SK-N-SH (cell line): ENCODE results near the gene NTN1. TPM values are rescaled to one million over a fixed set of nuclear protein-coding genes. Genes with fewer than 3 reads are reported as not detected.

Experiments
- CTCF ChIA-PET: fragments of 300-600, 350-600 bp; formaldehyde crosslinking; extraction: SDS; loops from one replicate; lab custom pipeline; 2021; lab: Yijun Ruan, JAX
- POLR2A ChIA-PET: fragments of 350-600 bp; sonication (Branson Sonifier 250); formaldehyde crosslinking; extraction: SDS; loops from one replicate; lab custom pipeline; 2020; ENCODE audit warnings: antibody characterized with exemption, inconsistent platforms; lab: Yijun Ruan, JAX
- DNase-seq: peaks from one replicate; pipeline ENCODE4 v3.0.0; 2012
- H2AFZ ChIP-seq: fragments of 200-600 bp; sonication (generic); 2 replicates; pipeline ENCODE4 v1.8.1; 2016; ENCODE audit warnings: antibody characterized with exemption, mild to moderate bottlenecking, low read depth
- H3F3A ChIP-seq: fragments of 200-600 bp; sonication (generic); replicated peaks from 2 replicates; pipeline ENCODE3; 2016; ENCODE audit warnings: antibody characterized with exemption, mild to moderate bottlenecking; ENCODE audit not compliant: insufficient read depth
- H3K27ac ChIP-seq, 2 experiments: fragments of 200-500 bp in 1 of 2; fragments of 200-600 bp in 1 of 2; sonication (Bioruptor generic) in 1 of 2; sonication (generic), shearing (Covaris generic) in 1 of 2; 2 replicates each; pipeline versions ENCODE4 v1.5.1 to v1.6.1; 2014 to 2016; ENCODE audit warnings: low read depth in 2 of 2, inconsistent platforms in 1 of 2, low read length in 1 of 2, mild to moderate bottlenecking in 1 of 2, mixed read lengths in 1 of 2
- H3K27me3 ChIP-seq: fragments of 200-600 bp; sonication (generic), shearing (Covaris generic); 2 replicates; pipeline ENCODE4 v1.6.1; 2016; ENCODE audit warnings: mixed run types; ENCODE audit not compliant: insufficient read depth
- H3K36me3 ChIP-seq, 2 experiments: fragments of 200-500 bp in 1 of 2; fragments of 200-600 bp in 1 of 2; sonication (Bioruptor generic) in 1 of 2; sonication (generic) in 1 of 2; replicated peaks in 1 of 2; 2 replicates each; pipeline versions ENCODE3 to v1.5.1; 2014 to 2016; ENCODE audit warnings: low read length in 1 of 2, mild to moderate bottlenecking in 1 of 2; ENCODE audit not compliant: insufficient read depth in 2 of 2, control insufficient read depth in 1 of 2
- H3K4me1 ChIP-seq, 2 experiments: fragments of 200-500 bp in 1 of 2; fragments of 200-600 bp in 1 of 2; sonication (Bioruptor generic) in 1 of 2; sonication (generic), shearing (Covaris generic) in 1 of 2; 2 replicates each; pipeline versions ENCODE4 v1.5.1 to v1.6.1; 2014 to 2016; ENCODE audit warnings: low read depth in 1 of 2, low read length in 1 of 2, mixed run types in 1 of 2; ENCODE audit not compliant: insufficient read depth in 2 of 2, control insufficient read depth in 1 of 2
- H3K4me2 ChIP-seq: fragments of 200-600 bp; sonication (generic), shearing (Covaris generic); 2 replicates; pipeline ENCODE4 v1.6.1; 2017; ENCODE audit warnings: mixed run types
- H3K4me3 ChIP-seq, 2 experiments: fragments of 200-500 bp in 1 of 2; fragments of 200-600 bp in 1 of 2; sonication (Bioruptor generic) in 1 of 2; sonication (generic), shearing (Covaris generic) in 1 of 2; 2 replicates each; pipeline versions ENCODE4 v1.5.1 to v1.8.1; 2014 to 2016; ENCODE audit warnings: low read depth in 2 of 2, inconsistent platforms in 1 of 2, low read length in 1 of 2, mild to moderate bottlenecking in 1 of 2, mixed read lengths in 1 of 2, moderate library complexity in 1 of 2
- H3K79me2 ChIP-seq: fragments of 200-600 bp; sonication (generic); 2 replicates; pipeline ENCODE4 v1.8.1; 2017; ENCODE audit warnings: mild to moderate bottlenecking; ENCODE audit not compliant: insufficient read depth
- H3K9ac ChIP-seq: fragments of 200-600 bp; sonication (generic); 2 replicates; pipeline ENCODE4 v1.6.1; 2017; ENCODE audit warnings: mixed run types
- H3K9me2 ChIP-seq: fragments of 200-600 bp; sonication (generic); 2 replicates; pipeline ENCODE4 v1.6.1; 2017; ENCODE audit warnings: mixed run types
- H3K9me3 ChIP-seq: fragments of 200-600 bp; sonication (generic); 2 replicates; pipeline ENCODE4 v1.6.1; 2017; ENCODE audit warnings: mixed run types, mild to moderate bottlenecking, moderate library complexity
- H4K20me1 ChIP-seq: fragments of 200-600 bp; sonication (generic); 2 replicates; pipeline ENCODE4 v1.6.1; 2017; ENCODE audit warnings: mild to moderate bottlenecking, mixed run types; ENCODE audit not compliant: insufficient read depth
- CHD2 ChIP-seq: fragments of 150-350 bp; IDR thresholded peaks from 2 replicates; pipeline ENCODE4 v1.6.1; 2018; ENCODE audit warnings: low read length; ENCODE audit not compliant: partially characterized antibody
- CTCF ChIP-seq: fragments of 200-600 bp; sonication (generic); IDR thresholded peaks from 2 replicates; pipeline ENCODE4 v1.6.1; 2017; ENCODE audit warnings: antibody characterized with exemption, mild to moderate bottlenecking, moderate library complexity
- EP300 ChIP-seq, 2 experiments: IDR thresholded peaks; 2 replicates each; pipeline versions ENCODE4 v1.4.0 to v1.6.1; 2012; ENCODE audit warnings: borderline replicate concordance in 1 of 2, low read depth in 1 of 2, low read length in 1 of 2
- FOXJ3 ChIP-seq: sonication (generic); formaldehyde crosslinking; IDR thresholded peaks from 2 replicates; pipeline ENCODE4 v1.5.1; 2020; ENCODE audit warnings: mild to moderate bottlenecking, missing genetic modification reagents
- FOXM1 ChIP-seq: IDR thresholded peaks from 2 replicates; pipeline ENCODE4 v1.4.0; 2012; ENCODE audit warnings: low read depth, mild to moderate bottlenecking
- GATA2 ChIP-seq: sonication (generic); formaldehyde crosslinking; IDR thresholded peaks from 2 replicates; pipeline ENCODE4 v1.5.0; 2020; ENCODE audit warnings: mild to moderate bottlenecking, missing genetic modification reagents
- JUND ChIP-seq: IDR thresholded peaks from 2 replicates; pipeline ENCODE4 v1.4.0; 2012
- MXI1 ChIP-seq: IDR thresholded peaks from 2 replicates; pipeline ENCODE4 v1.6.1; 2012; ENCODE audit warnings: mild to moderate bottlenecking, low read depth, low read length, improper control_type of control experiment
- NFIC ChIP-seq: IDR thresholded peaks from 2 replicates; pipeline ENCODE4 v1.4.0; 2012; ENCODE audit warnings: borderline replicate concordance
- NRF1 ChIP-seq: IDR thresholded peaks from 2 replicates; pipeline ENCODE4 v1.6.1; 2012; ENCODE audit warnings: low read depth, mild to moderate bottlenecking, low read length
- POLR2AphosphoS5 ChIP-seq: IDR thresholded peaks from 2 replicates; pipeline ENCODE4 v1.6.1; 2012; ENCODE audit warnings: low read depth, low read length
- RFX5 ChIP-seq: IDR thresholded peaks from 2 replicates; pipeline ENCODE4 v1.6.1; 2012; ENCODE audit warnings: mild to moderate bottlenecking, improper control_type of control experiment, low read length
- TCF12 ChIP-seq: IDR thresholded peaks from 2 replicates; pipeline ENCODE4 v1.4.0; 2012
- WGBS: methylation state at CpG from one replicate; pipeline ENCODE4 v1.1.6; 2017; ENCODE audit warnings: low lambda C conversion rate; 5-methylcytosine and 5-hydroxymethylcytosine counted together
- polyA plus RNA-seq, 3 experiments: library from polyadenylated mRNA; depleted of rRNA; stranded (reverse); fragments of >200 nt; gene quantifications; 2 replicates each; pipeline ENCODE4 v1.2.3, GENCODE V29; 2012
- TF ChIP-seq, protein P1 (sequence below): IDR thresholded peaks from 2 replicates; pipeline ENCODE4 v1.4.0; 2012; ENCODE audit warnings: low read depth, borderline replicate concordance
- TF ChIP-seq, protein P2 (sequence below): IDR thresholded peaks from 2 replicates; pipeline ENCODE4 v1.4.0; 2012; ENCODE audit warnings: low read depth, borderline replicate concordance
- TF ChIP-seq, protein P3 (sequence below): fragments of 150-350 bp; IDR thresholded peaks from 2 replicates; pipeline ENCODE4 v1.6.1; 2017; ENCODE audit warnings: antibody characterized with exemption, low read length, low read depth, borderline replicate concordance
- TF ChIP-seq, protein P4 (sequence below): fragments of 150-350 bp; IDR thresholded peaks from 2 replicates; pipeline ENCODE4 v1.6.1; 2016; ENCODE audit warnings: mild to moderate bottlenecking, low read depth, low read length

The NTN1 gene
- polyA plus RNA-seq, 1 of the 3 experiments (the other 2 are of a cell fraction) = 0.05 TPM

- Histone ChIP-seq H3K27me3 (no peaks in the 10 kb centered on the region), H4K20me1 (no peaks in the 10 kb centered on the region), H3K4me2 (no peak overlapping the region), H3K36me3 (no peaks in the 10 kb centered on the region), H3K4me1 (peaks cover 0 to 23% of the 10 kb centered on the region in 2 experiments; a peak in 2 of 4 replicates), H3K9me3 (no peaks in the 10 kb centered on the region), H2AFZ (no peak overlapping the region), H3K27ac (no peak overlapping the region), H3K79me2 (no peaks in the 10 kb centered on the region), H3K9ac (no peak overlapping the region), H3F3A (no peaks in the 10 kb centered on the region), H3K9me2 (no peaks in the 10 kb centered on the region), H3K4me3 (no peak overlapping the region)
- DNase-seq = no peak
- CTCF ChIA-PET = no interaction called here
- TF ChIP-seq EP300 (IDR thresholded peaks at IDR 0.05; ENCODE audit: borderline replicate concordance in 1 of 2, low read depth in 1 of 2, low read length in 1 of 2) (no peak), FOXM1 (no peak), NRF1 (no peak), MXI1 (no peak), POLR2AphosphoS5 (no peak), JUND (no peak), GATA2 (CRISPR knock-in tag) (no peak), NFIC (no peak)
- TF ChIP-seq, protein P1, sequence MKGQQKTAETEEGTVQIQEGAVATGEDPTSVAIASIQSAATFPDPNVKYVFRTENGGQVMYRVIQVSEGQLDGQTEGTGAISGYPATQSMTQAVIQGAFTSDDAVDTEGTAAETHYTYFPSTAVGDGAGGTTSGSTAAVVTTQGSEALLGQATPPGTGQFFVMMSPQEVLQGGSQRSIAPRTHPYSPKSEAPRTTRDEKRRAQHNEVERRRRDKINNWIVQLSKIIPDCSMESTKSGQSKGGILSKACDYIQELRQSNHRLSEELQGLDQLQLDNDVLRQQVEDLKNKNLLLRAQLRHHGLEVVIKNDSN = no peak
- TF ChIP-seq, protein P2, sequence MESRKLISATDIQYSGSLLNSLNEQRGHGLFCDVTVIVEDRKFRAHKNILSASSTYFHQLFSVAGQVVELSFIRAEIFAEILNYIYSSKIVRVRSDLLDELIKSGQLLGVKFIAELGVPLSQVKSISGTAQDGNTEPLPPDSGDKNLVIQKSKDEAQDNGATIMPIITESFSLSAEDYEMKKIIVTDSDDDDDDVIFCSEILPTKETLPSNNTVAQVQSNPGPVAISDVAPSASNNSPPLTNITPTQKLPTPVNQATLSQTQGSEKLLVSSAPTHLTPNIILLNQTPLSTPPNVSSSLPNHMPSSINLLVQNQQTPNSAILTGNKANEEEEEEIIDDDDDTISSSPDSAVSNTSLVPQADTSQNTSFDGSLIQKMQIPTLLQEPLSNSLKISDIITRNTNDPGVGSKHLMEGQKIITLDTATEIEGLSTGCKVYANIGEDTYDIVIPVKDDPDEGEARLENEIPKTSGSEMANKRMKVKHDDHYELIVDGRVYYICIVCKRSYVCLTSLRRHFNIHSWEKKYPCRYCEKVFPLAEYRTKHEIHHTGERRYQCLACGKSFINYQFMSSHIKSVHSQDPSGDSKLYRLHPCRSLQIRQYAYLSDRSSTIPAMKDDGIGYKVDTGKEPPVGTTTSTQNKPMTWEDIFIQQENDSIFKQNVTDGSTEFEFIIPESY = no peak
- TF ChIP-seq, protein P3, sequence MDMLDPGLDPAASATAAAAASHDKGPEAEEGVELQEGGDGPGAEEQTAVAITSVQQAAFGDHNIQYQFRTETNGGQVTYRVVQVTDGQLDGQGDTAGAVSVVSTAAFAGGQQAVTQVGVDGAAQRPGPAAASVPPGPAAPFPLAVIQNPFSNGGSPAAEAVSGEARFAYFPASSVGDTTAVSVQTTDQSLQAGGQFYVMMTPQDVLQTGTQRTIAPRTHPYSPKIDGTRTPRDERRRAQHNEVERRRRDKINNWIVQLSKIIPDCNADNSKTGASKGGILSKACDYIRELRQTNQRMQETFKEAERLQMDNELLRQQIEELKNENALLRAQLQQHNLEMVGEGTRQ = no peak
- POLR2A ChIA-PET = no interaction called here
- 87% methylated on average over 17 of the region's 21 CpGs for WGBS
Measured at GRCh38 chr17:9244066-9245052, 223.0 kb downstream of the NTN1 start.

DNA sequence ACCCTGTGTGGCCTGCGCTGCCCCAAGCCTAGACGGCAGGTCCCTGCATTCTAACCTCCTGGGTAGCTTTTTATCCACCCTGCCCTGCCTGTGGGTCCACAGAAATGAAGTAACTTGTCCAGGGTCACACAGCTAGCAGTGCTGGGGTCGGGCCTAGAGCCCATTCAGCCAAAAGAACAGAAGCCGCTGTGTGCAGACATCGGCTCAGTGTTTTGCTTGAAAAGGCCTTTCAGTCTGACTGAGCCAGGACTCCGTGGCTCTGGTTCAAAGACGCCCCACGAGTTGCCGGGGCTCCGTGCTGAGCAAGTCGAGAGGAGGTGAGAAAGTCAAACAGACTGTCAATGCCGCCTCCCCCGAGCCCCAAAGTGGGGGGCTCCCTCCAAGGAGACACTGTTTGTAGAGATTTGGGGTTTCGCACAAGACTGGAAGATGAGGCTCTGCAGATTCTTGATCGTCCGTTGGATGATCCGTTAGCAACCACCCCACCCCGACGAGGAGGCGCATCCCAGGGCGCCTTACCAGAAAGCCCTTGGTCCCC is 226.2 kb downstream of the NTN1 start:
- no peak overlapping the region for H2AFZ ChIP-seq
- no peak overlapping the region for H3K4me2 ChIP-seq
- H3K79me2 ChIP-seq = no peaks in the 10 kb centered on the region
- TF ChIP-seq POLR2AphosphoS5 = no peak
- TF ChIP-seq, protein P4, sequence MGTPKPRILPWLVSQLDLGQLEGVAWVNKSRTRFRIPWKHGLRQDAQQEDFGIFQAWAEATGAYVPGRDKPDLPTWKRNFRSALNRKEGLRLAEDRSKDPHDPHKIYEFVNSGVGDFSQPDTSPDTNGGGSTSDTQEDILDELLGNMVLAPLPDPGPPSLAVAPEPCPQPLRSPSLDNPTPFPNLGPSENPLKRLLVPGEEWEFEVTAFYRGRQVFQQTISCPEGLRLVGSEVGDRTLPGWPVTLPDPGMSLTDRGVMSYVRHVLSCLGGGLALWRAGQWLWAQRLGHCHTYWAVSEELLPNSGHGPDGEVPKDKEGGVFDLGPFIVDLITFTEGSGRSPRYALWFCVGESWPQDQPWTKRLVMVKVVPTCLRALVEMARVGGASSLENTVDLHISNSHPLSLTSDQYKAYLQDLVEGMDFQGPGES = no peak
- no peak for TF ChIP-seq RFX5
- TF ChIP-seq CTCF = no peak
- no peak for TF ChIP-seq CHD2
- TF ChIP-seq TCF12 = no peak
- no peak for TF ChIP-seq FOXJ3 (CRISPR knock-in tag)
- no peaks in the 10 kb centered on the region; a peak in 1 of 4 replicates for H3K4me1 ChIP-seq
- H3K9me3 ChIP-seq = no peaks in the 10 kb centered on the region
- H3K4me3 ChIP-seq = no peak overlapping the region
- no peaks in the 10 kb centered on the region for H3K36me3 ChIP-seq
- DNase-seq = no peak
- H3K27ac ChIP-seq = no peak overlapping the region
- ChIA-PET CTCF (no interaction called here), POLR2A (no interaction called here)
- H4K20me1 ChIP-seq = no peaks in the 10 kb centered on the region
- H3K9ac ChIP-seq = no peak overlapping the region
- H3F3A ChIP-seq = no peaks in the 10 kb centered on the region
- no peaks in the 10 kb centered on the region for H3K27me3 ChIP-seq
- WGBS = 93% methylated on average over 20 of the region's 21 CpGs
- no peaks in the 10 kb centered on the region for H3K9me2 ChIP-seq
